B cell (primary cell): ENCODE measurements around the gene ZBTB8B. TPM values are rescaled to one million over a fixed set of nuclear protein-coding genes. Genes with fewer than 3 reads are reported as not detected.

Experiments used
- ATAC-seq: fragments of 200-7000 bp; cut with Tn5 transposase; one replicate; pipeline ENCODE4 v1.10.0; 2021; ENCODE audit warnings: low read depth, mild to moderate bottlenecking, moderate number of reproducible peaks, moderate library complexity
- CTCF ChIA-PET: fragments of 350-600 bp; sonication (Branson Sonifier 250); formaldehyde crosslinking; loops from one replicate; lab custom pipeline; 2021; ENCODE audit warnings: antibody characterized with exemption, inconsistent platforms; lab: Charles Lee
- POLR2A ChIA-PET: fragments of 350-600 bp; sonication (Branson Sonifier 250); formaldehyde crosslinking; loops from one replicate; lab custom pipeline; 2021; ENCODE audit warnings: antibody characterized with exemption; lab: Charles Lee
- DNase-seq: peaks from one replicate; pipeline ENCODE4 v3.0.0; 2013
- H2AFZ ChIP-seq: 2 replicates; pipeline ENCODE4 v1.6.1; 2012; ENCODE audit warnings: mild to moderate bottlenecking, low read depth, low read length; ENCODE audit not compliant: insufficient read depth, poor library complexity, severe bottlenecking
- H3K27ac ChIP-seq, 2 donors: 1 replicate in 1 of 2; 2 replicates in 1 of 2; pipeline ENCODE4 v1.5.1; 2012 to 2013; ENCODE audit warnings: low read length in 2 of 2, mild to moderate bottlenecking in 2 of 2, moderate library complexity in 1 of 2
- H3K27me3 ChIP-seq, 4 experiments: fragments of 200-600 bp in 1 of 4; sonication (generic) in 1 of 4; replicated peaks in 1 of 4; 1 replicate in 2 of 4; 2 replicates in 2 of 4; pipeline versions ENCODE4 v1.6.1 to v1.7.0; 2013 to 2016; ENCODE audit warnings: low read length in 3 of 4, mild to moderate bottlenecking in 2 of 4, mixed read lengths in 1 of 4, moderate library complexity in 1 of 4; ENCODE audit not compliant: insufficient read depth in 4 of 4, control insufficient read depth in 3 of 4; ENCODE audit errors: control extremely low read depth in 1 of 4
- H3K36me3 ChIP-seq, 2 experiments: replicated peaks in 1 of 2; 1 replicate in 1 of 2; 2 replicates in 1 of 2; pipeline versions ENCODE4 v1.6.1 to v1.7.1; 2013; ENCODE audit warnings: low read length in 1 of 2; ENCODE audit not compliant: insufficient read depth in 2 of 2, control insufficient read depth in 1 of 2; ENCODE audit errors: control extremely low read depth in 1 of 2, extremely low read depth in 1 of 2
- H3K4me1 ChIP-seq, 2 donors: fragments of 200-600 bp in 1 of 2; sonication (generic) in 1 of 2; 1 replicate in 1 of 2; 2 replicates in 1 of 2; pipeline versions ENCODE4 v1.5.1 to v1.6.1; 2013 to 2017; ENCODE audit warnings: low read length in 2 of 2; ENCODE audit not compliant: control insufficient read depth in 2 of 2, insufficient read depth in 2 of 2
- H3K4me2 ChIP-seq: replicated peaks from 2 replicates; pipeline ENCODE3; 2012; ENCODE audit warnings: mild to moderate bottlenecking, low read depth, low read length; ENCODE audit not compliant: poor library complexity, severe bottlenecking
- H3K4me3 ChIP-seq, 5 experiments: fragments of 200-600 bp in 1 of 5; sonication (generic) in 1 of 5; 1 replicate in 3 of 5; 2 replicates in 2 of 5; pipeline versions ENCODE4 v1.5.1 to v1.7.0; 2011 to 2016; ENCODE audit warnings: low read length in 4 of 5, mild to moderate bottlenecking in 4 of 5, low read depth in 2 of 5, control low read depth in 1 of 5, moderate library complexity in 1 of 5; ENCODE audit not compliant: insufficient read depth in 1 of 5; ENCODE audit errors: control extremely low read depth in 1 of 5, extremely low read depth in 1 of 5
- H3K79me2 ChIP-seq: fragments of 200-600 bp; sonication (generic); one replicate; pipeline ENCODE4 v1.6.0; 2016; ENCODE audit warnings: low read length; ENCODE audit not compliant: control insufficient read depth, insufficient read depth
- H3K9ac ChIP-seq: fragments of 200-600 bp; sonication (generic); 2 replicates; pipeline ENCODE4 v1.6.1; 2017; ENCODE audit warnings: mild to moderate bottlenecking, low read length, moderate library complexity
- H3K9me3 ChIP-seq, 3 donors: one replicate each; pipeline versions ENCODE4 v1.6.1 to v1.7.1; 2013; ENCODE audit warnings: low read length in 2 of 3; ENCODE audit not compliant: control insufficient read depth in 2 of 3, insufficient read depth in 1 of 3; ENCODE audit errors: control extremely low read depth in 1 of 3
- H4K20me1 ChIP-seq: 2 replicates; pipeline ENCODE4 v1.6.0; 2012; ENCODE audit warnings: mild to moderate bottlenecking, low read length; ENCODE audit not compliant: insufficient read depth, control insufficient read depth, poor library complexity, severe bottlenecking
- H3K27ac Mint-ChIP-seq: one replicate; pipeline ENCODE4 v1.8.0; 2021; ENCODE audit warnings: mixed read lengths
- H3K27me3 Mint-ChIP-seq: one replicate; pipeline ENCODE4 v1.8.0; 2021; ENCODE audit warnings: mixed read lengths
- H3K4me1 Mint-ChIP-seq: one replicate; pipeline ENCODE4 v1.8.0; 2021; ENCODE audit warnings: mixed read lengths
- H3K4me3 Mint-ChIP-seq: one replicate; pipeline ENCODE4 v1.8.0; 2021; ENCODE audit warnings: mixed read lengths
- H3K9me3 Mint-ChIP-seq: one replicate; pipeline ENCODE4 v1.8.0; 2022; ENCODE audit warnings: mixed read lengths; ENCODE audit not compliant: insufficient read depth
- CTCF ChIP-seq: fragments of 200-600 bp; IDR thresholded peaks from one replicate; pipeline ENCODE4 v1.8.0; 2022; ENCODE audit warnings: antibody characterized with exemption, mild to moderate bottlenecking
- EZH2 ChIP-seq: IDR thresholded peaks from 2 replicates; pipeline ENCODE4 v1.6.1; 2012; ENCODE audit warnings: borderline replicate concordance, low read depth, mild to moderate bottlenecking, moderate library complexity, low read length; ENCODE audit not compliant: insufficient read depth, poor library complexity, severe bottlenecking
- WGBS: methylation state at CpG from one replicate; pipeline ENCODE4 v1.1.5; 2013; ENCODE audit warnings: missing lambda C conversion rate; ENCODE audit not compliant: insufficient coverage; 5-methylcytosine and 5-hydroxymethylcytosine counted together
- intact Hi-C: fragments of 100-400 bp; cut with micrococcal nuclease; formaldehyde crosslinking; loops from one replicate; pipeline ENCODE4 v1.10.0; 2022
- polyA plus RNA-seq: library from polyadenylated mRNA; depleted of rRNA; stranded (reverse); fragments of >200 nt; gene quantifications from 2 replicates; pipeline ENCODE4 v1.2.3, GENCODE V29; 2012
- total RNA-seq, 2 donors: library from RNA; stranded (reverse); fragments of 120-200 nt in 1 of 2; gene quantifications; 1 replicate in 1 of 2; 2 replicates in 1 of 2; pipeline versions ENCODE4 v1.2.3 to v1.2.4, GENCODE V29; 2013 to 2022

The ZBTB8B gene
- total and polyA plus RNA-seq, 2 donors (not counting 1 experiment from before 2014, with no cell fraction given): 0.02 TPM; not detected in 1

GRCh38 chr1:32487182-32487581, 22.3 kb downstream of the ZBTB8B start:
- no peaks in the 10 kb centered on the region for H3K4me1 ChIP-seq
- 100% methylated on average over 3 of the region's 5 CpGs for WGBS
- Mint-ChIP-seq H3K27me3 (peaks cover 12% of the 10 kb centered on the region), H3K9me3 (no peaks in the 10 kb centered on the region), H3K4me1 (no peaks in the 10 kb centered on the region), H3K27ac (no peak overlapping the region), H3K4me3 (no peak overlapping the region)
- H3K27me3 ChIP-seq: peaks cover 0 to 4% (median 0%) of the 10 kb centered on the region in 4 experiments
- intact Hi-C loops: no loop called here
- no peak overlapping the region for H3K9ac ChIP-seq
- no peak overlapping the region for H3K4me3 ChIP-seq
- CTCF ChIA-PET: no interaction called here
- POLR2A ChIA-PET: no interaction called here
- no peak for ATAC-seq
- DNase-seq: no peak
- H3K36me3 ChIP-seq: no peaks in the 10 kb centered on the region
- H3K27ac ChIP-seq: no peak overlapping the region
- no peaks in the 10 kb centered on the region for H4K20me1 ChIP-seq
- H3K9me3 ChIP-seq: peaks cover 0 to 3% (median 0%) of the 10 kb centered on the region in 3 donors
- H3K4me2 ChIP-seq: no peak overlapping the region
- no peak for TF ChIP-seq EZH2
- no peak for TF ChIP-seq CTCF
- no peaks in the 10 kb centered on the region for H3K79me2 ChIP-seq
- H2AFZ ChIP-seq: no peak overlapping the region

DNA sequence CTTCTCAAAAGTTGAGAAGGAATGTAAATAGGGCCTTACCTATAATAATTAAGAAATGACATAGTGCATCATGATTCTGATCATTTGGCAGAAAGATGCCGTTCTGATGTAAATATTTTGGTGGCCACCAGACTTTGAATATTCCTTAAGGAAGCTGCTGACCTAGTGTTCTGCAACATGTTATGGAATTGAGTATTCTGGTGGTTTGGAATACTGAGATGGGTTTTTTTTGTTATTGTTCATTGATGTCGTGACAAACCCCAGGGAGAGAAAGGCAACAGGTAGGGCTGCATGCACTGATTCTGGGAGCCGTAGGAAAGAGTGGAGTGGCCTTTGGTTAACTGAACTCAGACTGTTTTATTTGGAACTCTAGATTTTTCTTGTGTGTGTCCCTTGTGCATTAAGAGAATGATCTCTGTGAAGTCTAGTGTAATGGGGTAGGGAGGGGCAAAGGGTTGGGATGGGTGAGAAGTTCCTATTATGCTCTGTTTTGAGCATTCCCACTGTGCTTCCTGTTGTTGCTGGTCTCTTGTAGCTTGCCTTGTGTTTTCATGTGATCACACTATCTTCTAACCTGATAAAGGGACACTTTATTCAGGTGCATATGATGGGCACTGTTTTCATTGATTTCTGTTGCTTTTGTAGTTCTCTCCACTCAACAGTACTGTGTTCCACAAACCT, 25.0 kb downstream of the ZBTB8B start:
- ChIA-PET CTCF (interaction anchor here (0.6 kb wide), 1 partner anchor 337 kb away, joined by 4 read pairs; no protein-coding TSS in a partner anchor), POLR2A (no interaction called here)
- Mint-ChIP-seq H3K27me3 (peaks cover 23% of the 10 kb centered on the region), H3K9me3 (no peaks in the 10 kb centered on the region), H3K27ac (no peak overlapping the region), H3K4me1 (no peaks in the 10 kb centered on the region), H3K4me3 (no peak overlapping the region)
- no peak overlapping the region for H3K4me2 ChIP-seq
- H2AFZ ChIP-seq: no peak overlapping the region
- no peak overlapping the region for H3K4me3 ChIP-seq
- no peaks in the 10 kb centered on the region for H3K4me1 ChIP-seq
- peaks cover 0 to 4% (median under 1%) of the 10 kb centered on the region in 4 experiments for H3K27me3 ChIP-seq
- H3K79me2 ChIP-seq: no peaks in the 10 kb centered on the region
- no peak overlapping the region for H3K9ac ChIP-seq
- no peaks in the 10 kb centered on the region for H3K36me3 ChIP-seq
- ATAC-seq (no peak), DNase-seq (no peak)
- WGBS: 85% methylated on average over 3 of the region's 3 CpGs
- H4K20me1 ChIP-seq: no peaks in the 10 kb centered on the region
- TF ChIP-seq EZH2: no peak
- TF ChIP-seq CTCF: no peak
- H3K9me3 ChIP-seq: peaks cover 0 to 2% (median 0%) of the 10 kb centered on the region in 3 donors
- no peak overlapping the region for H3K27ac ChIP-seq
- intact Hi-C loops: no loop called here
